ENCODE measurements around the gene ZBTB48.
"Not testable (repeated sequence)": the region's sequence is repeated elsewhere in the genome, so short reads cannot be mapped to it uniquely, and the experiment has no call there.

Gene ZBTB48

DNA sequence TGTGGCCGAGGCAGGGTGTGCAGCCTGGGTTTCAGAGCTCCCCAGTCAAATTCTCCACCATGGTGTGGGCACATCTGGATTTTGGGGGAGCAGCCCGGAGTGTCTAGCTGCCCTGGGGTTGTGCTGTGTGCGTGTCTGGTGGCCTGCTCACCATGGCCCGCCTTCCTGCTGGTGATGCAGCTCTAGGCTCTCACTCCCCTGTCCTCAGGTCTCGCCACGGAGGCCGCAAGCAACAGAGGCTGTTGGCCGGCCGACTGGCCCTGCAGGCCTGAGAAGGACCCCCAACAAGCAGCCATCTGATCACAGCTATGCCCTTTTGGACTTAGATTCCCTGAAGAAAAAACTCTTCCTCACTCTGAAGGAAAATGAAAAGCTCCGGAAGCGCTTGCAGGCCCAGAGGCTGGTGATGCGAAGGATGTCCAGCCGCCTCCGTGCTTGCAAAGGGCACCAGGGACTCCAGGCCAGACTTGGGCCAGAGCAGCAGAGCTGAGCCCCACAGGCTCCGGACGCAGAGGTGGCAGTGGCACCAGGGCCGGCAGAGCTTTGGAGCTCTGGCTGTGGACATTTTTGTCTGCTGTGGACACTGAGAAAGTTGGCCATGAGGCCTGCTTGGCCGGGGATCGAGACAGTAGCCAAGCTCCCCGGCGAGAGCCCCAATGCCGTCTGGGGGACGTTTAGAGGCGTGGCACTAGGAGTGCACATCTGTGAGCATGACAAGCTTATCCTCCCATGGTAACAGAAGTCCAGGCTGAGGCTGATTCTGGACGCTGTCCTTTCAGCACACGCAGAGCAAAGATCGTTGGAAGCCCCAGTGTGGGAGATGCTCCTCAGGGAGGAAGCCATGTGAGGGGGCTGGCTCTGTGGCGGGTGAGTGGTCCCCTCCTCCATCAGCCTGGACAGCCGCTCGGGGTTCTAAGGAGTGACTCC, 53.1 kb downstream of the ZBTB48 start:
- DNase-seq (ENCODE audit: low read depth, low spot score): no peak

DNA sequence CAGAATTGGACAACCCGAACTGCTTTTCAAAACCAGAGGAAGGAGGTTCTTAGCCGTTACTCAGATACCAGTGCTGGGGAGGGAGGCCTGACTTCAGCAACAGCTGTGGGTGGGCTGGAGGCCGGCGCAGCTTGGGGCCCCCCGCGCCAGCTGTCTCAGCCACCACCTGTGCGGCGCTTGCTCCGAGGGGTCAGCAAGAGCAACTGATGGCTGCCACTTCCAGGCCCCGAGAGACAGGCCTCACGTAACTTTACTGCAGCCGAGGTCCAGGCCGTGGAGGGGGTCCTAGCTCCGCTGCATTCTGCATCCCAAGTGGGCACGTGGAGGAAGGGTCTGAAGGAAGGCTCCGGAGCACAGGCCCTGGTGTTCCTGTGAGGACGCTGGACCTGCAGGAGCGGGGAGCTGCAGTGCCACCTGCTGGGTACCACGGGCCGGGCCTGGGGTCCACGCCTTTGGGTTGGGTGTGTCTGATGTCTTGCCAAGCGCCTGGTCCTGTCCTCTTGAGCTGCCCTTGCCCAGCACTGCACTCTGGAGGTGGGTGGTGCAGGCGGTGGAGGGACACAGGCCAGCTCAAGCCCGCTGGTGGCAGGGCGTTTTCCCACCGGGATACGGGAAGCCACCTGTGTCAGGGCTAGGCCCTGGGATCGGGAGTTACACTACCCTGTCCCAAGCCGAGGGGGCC, 54.7 kb downstream of the ZBTB48 start:
- no peak for DNase-seq (ENCODE audit: low read depth, low spot score)

DNA sequence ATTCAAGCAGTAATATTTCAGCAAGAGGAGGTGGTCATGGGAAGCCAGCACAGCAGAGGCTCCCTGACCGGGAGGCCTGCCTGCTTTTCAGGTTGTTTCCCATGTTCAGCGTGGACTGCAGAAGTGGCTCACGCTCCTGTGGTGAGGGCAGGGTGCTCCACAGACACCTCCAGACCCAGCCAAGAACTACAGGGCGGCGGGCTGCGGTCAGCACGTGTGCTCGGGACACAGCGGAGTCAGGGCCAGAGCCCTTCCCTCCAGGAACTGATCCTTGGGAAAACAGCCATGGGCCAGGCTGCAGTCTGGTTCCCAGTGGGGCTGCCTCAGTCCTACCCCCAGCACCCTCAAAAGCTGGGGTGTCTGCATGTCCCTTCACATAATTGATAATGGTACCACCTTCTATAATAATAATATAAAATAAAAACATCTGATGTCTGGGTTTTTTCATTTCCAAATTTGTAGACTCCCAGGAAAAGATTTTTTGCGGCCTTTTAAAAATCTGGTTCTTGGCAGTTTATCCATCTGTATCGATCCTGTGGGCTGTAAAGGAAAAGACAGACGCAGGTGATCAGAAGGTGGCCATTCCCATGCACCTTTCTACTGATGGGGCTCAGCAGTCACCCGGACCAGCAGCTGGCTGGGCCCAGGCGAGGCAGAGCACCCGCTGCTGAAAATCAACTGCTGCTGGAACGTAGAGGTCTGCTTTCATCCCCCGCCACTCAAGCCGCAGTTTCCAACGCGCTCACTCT, 55.5 kb downstream of the ZBTB48 start:
- no peak for DNase-seq (ENCODE audit: low read depth, low spot score)

DNA sequence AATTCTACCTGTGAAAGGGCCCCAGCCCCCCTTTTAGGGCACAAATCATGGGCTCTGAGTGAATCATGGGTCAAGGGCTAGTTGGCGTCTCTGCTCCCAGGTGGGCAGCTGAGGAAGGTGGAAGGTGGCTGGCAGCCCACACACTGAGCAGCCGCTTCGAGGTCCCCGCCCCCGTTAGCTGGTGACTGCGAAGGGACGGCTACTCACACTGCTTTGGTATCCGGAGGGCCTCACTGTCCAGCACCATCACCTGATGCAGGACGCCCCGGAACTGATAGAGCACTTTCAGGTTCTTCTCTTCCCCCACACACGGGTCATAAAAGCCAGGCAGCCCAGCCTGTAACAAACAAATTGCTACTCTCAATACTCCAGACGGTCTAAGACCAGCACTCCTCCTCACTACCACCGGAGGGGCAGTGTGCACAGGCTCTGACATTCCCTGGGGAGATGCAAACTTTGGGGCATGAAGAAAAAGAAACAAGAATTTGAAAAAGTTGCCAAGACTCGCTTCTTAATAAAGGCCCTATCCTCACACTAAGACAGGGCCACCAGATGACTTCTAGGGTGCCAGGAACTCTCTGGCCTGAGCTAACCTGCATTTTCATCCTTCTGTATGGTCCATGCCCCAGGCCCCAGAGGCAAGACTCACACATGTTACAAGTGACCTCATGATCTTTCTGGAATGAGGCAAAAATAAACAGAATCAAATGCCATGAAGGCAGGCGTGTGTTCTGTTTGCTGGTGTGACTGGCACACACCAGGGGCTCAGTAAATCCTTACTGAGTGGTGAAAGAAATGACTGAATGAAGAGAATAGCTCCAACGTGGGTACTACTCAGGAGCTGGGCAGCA, 56.3 kb downstream of the ZBTB48 start:
- DNase-seq (ENCODE audit: low read depth, low spot score): no peak

DNA sequence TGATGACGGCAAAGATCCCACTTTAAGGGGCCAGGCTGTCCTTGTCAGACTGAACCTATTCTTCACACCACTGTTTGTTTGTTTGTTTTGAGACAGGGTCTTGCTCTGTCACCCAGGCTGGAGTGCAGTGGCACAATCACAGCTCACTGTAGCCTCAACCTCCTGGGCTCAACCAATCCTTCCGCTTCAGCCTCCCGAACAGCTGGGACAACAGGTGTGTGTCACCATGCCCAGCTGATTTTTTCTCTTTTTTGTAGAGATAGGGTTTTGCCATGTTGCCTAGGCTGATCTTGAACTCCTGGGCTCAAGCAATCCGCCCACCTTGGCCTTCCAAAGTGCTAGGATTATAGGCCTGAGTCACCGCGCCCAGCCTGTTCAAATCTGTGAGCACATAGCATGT, 57.0 kb downstream of the ZBTB48 start:
- not testable (repeated sequence) for DNase-seq (ENCODE audit: low read depth, low spot score)

DNA sequence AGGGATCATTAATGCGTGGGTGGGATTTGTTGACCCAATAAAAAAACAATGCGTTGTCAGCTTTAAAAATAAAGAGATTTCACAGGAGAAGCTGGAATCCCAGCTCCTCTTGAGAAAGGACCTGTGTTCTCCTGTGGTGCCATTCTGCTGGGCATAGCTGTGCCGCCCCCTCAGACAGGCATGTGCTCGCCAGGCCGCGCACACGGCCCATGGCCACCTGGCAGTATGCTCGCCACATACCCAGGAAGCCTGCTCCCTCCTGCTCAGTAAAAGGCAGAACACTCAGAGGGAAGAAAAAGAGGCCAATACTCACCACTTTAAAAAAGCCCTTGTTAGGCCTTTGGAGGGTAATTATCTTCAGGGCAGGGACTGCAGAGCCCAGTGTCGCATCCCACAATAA, 58.0 kb downstream of the ZBTB48 start:
- no peak for DNase-seq (ENCODE audit: low read depth, low spot score)

DNA sequence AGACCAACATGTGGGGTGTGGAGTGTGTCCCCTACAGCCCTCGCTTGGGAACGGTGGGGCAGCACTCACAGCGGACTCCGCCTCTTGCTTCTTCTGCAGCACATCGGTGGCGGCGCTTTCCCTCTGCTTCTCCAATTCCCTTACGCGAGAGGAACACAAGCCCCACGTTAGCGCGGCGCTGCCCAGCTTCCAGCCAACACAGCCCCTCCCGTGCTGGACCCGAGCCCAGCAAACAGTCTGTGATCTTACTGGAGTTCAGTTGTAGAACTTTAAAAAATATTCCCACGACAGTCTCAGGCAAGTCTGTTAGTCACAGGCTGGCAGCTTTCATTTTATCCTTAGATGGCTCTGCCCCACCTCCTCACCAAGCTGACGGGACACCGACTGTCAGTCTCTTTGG, 58.4 kb downstream of the ZBTB48 start:
- no peak for DNase-seq (ENCODE audit: low read depth, low spot score)
